Kidney (tissue), 22 donors: ENCODE data around the gene KCNT1. TPM values are rescaled to one million over a fixed set of nuclear protein-coding genes. Genes with fewer than 3 reads are reported as not detected.

ENCODE experiments used
- DNase-seq, 5 donors: peaks; one replicate each; pipeline ENCODE4 v3.0.0-alpha.2; 2013 to 2020
- FAIRE-seq: peaks from 2 replicates; lab custom pipeline; 2012; peaks lifted over from hg19 to GRCh38; lab: Jason Lieb, UNC
- H3K27ac ChIP-seq, 2 donors: one replicate each; pipeline ENCODE4 v1.7.0; 2013; ENCODE audit warnings: low read depth in 2 of 2, low read length in 2 of 2, inconsistent platforms in 1 of 2
- H3K27me3 ChIP-seq: one replicate; pipeline ENCODE4 v1.7.1; 2013; ENCODE audit warnings: low read length, inconsistent platforms; ENCODE audit not compliant: control insufficient read depth, insufficient read depth
- H3K36me3 ChIP-seq, 3 donors: one replicate each; pipeline versions ENCODE4 v1.7.0 to v1.7.1; 2013; ENCODE audit warnings: low read length in 3 of 3, control low read depth in 1 of 3, inconsistent platforms in 1 of 3; ENCODE audit not compliant: insufficient read depth in 3 of 3, control insufficient read depth in 2 of 3
- H3K4me1 ChIP-seq, 3 donors: one replicate each; pipeline versions ENCODE4 v1.7.0 to v1.7.1; 2013; ENCODE audit warnings: low read length in 3 of 3, inconsistent platforms in 1 of 3, low read depth in 1 of 3; ENCODE audit not compliant: control insufficient read depth in 2 of 3, insufficient read depth in 2 of 3
- H3K4me3 ChIP-seq, 3 donors: one replicate each; pipeline versions ENCODE4 v1.7.0 to v1.8.1; 2013; ENCODE audit warnings: low read length in 3 of 3, control low read depth in 1 of 3, inconsistent platforms in 1 of 3
- H3K9ac ChIP-seq, 3 donors: one replicate each; pipeline versions ENCODE4 v1.7.0 to v1.7.1; 2013; ENCODE audit warnings: low read length in 3 of 3, control low read depth in 1 of 3, inconsistent platforms in 1 of 3
- H3K9me3 ChIP-seq, 3 donors: one replicate each; pipeline versions ENCODE4 v1.7.0 to v1.7.1; 2013; ENCODE audit warnings: low read length in 3 of 3, control low read depth in 1 of 3, inconsistent platforms in 1 of 3; ENCODE audit not compliant: control insufficient read depth in 2 of 3, insufficient read depth in 1 of 3
- intact Hi-C: fragments of 100-400 bp; cut with DNase I; formaldehyde crosslinking; loops from one replicate; pipeline ENCODE4 v1.11.1; 2022
- long read RNA-seq, 10 donors: library from polyadenylated mRNA in 1 of 10; unstranded in 1 of 10; transcript quantifications; one replicate each; pipeline ENCODE4 v2.0.0 and lab custom pipeline, GENCODE V29; 2021 to 2026
- polyA plus RNA-seq: library from polyadenylated mRNA; stranded (reverse); fragments of 350-450 nt; fragmentation: Illumina TruSeq; extraction: RNeasy Lipid Tissue Mini Kit (QIAGEN cat#74804); gene quantifications from one replicate; pipeline ENCODE4 v1.2.3, GENCODE V29; 2014; ENCODE audit warnings: low read depth, low replicate concordance; ENCODE audit not compliant: insufficient read depth
- total RNA-seq: library from RNA; stranded (reverse); fragmentation: NEBNext Ultra II Directional; extraction: Animal tissue kit (Norgen Biotek cat#: 25700); gene quantifications from one replicate; pipeline ENCODE4 v1.2.1, GENCODE V29; 2021
- TF ChIP-seq, protein P1 (sequence below): IDR thresholded peaks from 3 replicates; pipeline ENCODE4 v1.5.1; 2012; ENCODE audit warnings: mild to moderate bottlenecking, moderate library complexity, borderline replicate concordance; ENCODE audit not compliant: insufficient read depth; ENCODE audit errors: extremely low read depth
- donor health status: control.
- donor health status: control.
- donor health status: control.
- donor health status: control.
- donor health status: control.
- donor health status: DM: yes; HTN: yes; CAD: no.
- donor health status: Normal renal cell carcinoma (clear cell type).

KCNT1 gene
- total RNA-seq (not detected), polyA plus RNA-seq (0.15 TPM)
- long read RNA-seq, donor 1: 0 reads
- long read RNA-seq, donor 2: 0 reads
- long read RNA-seq, donor 3: 0 reads
- long read RNA-seq, donor 4: 0 reads
- long read RNA-seq, donor 5: 0 reads
- long read RNA-seq, donor 6: 0 reads
- long read RNA-seq, donor 7: 0 reads
- long read RNA-seq, donor 8: 0 reads
- long read RNA-seq, donor 9: 0 reads
- long read RNA-seq, donor 10: 0 reads

DNA sequence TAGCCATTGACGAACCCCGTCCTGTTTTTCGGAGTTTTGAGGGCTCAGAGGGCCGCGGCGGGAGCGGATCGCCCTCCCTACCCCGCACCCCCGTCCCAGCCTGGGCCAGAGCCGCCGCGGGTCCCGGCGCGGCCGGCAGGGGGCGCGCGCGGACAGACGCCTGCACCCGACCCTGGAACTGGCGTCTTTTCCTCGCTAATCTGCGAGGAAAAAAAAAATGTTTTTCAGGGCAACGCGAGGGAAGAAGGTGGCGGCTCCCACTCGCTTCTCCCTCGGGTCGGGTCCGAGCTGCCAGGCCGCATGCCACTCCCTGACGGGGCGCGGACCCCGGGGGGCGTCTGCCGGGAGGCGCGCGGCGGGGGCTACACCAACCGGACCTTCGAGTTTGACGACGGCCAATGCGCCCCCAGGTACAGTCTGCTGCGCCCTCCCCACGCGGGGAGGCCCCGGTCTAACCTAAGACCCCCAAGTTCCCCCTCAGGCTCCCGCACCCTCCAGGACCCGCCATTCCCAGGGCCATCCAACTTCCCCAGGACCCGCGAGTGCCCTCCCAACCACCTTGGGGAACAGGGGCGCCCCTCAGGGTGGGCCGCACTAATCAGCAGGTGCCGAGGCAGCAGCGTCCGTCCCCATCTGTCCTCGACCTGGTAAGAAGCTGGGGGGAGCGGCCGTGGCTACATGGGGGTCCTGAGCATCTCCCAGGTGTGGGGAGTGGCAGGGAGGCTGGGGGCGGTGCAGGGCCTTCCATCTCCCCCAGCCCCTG lies at the start of gene KCNT1:
Gene KCNT1, plus strand, starts transcription at position 227 of the 763 bp plus-strand sequence. Its CDS starts 74 bp downstream, at position 301.
- FAIRE-seq: no peak
- TF ChIP-seq, protein P1, sequence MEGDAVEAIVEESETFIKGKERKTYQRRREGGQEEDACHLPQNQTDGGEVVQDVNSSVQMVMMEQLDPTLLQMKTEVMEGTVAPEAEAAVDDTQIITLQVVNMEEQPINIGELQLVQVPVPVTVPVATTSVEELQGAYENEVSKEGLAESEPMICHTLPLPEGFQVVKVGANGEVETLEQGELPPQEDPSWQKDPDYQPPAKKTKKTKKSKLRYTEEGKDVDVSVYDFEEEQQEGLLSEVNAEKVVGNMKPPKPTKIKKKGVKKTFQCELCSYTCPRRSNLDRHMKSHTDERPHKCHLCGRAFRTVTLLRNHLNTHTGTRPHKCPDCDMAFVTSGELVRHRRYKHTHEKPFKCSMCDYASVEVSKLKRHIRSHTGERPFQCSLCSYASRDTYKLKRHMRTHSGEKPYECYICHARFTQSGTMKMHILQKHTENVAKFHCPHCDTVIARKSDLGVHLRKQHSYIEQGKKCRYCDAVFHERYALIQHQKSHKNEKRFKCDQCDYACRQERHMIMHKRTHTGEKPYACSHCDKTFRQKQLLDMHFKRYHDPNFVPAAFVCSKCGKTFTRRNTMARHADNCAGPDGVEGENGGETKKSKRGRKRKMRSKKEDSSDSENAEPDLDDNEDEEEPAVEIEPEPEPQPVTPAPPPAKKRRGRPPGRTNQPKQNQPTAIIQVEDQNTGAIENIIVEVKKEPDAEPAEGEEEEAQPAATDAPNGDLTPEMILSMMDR: peak; percentile 68
- Histone ChIP-seq H3K27ac (no peak within 1 kb of the TSS), H3K9ac (no peak within 1 kb of the TSS), H3K36me3 (no peaks in the 10 kb centered on the region), H3K9me3 (no peaks in the 10 kb centered on the region), H3K4me3 (no peak within 1 kb of the TSS), H3K4me1 (no peaks in the 10 kb centered on the region), H3K27me3 (peaks cover 2% of the 10 kb centered on the region)
- intact Hi-C loops: no loop called here
- peak in 4 of 5 donors; percentile 63 to 77 (median 73) for DNase-seq

DNA sequence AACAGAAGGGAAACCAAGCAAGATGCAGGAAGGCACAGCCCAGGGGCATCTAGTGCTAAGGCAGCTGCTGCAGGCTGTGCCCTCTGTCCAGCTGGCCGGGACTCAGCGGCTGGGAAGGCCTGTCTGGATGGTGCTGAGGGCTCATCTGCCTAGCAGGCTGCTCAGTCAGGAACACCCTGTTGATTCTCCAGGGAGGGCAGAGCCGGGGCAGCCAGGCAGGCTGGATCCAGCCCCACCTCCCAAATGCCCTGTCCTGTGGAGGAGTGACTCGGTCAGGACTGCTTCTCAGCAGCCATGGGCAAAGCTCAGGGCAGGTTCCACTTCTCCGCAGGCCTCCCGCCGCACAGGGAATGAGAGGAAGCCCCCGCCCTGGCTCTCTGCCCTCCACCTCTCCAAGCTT lies 46.7 kb upstream of the KCNT1 start:
- Histone ChIP-seq H3K4me3 (no peak overlapping the region), H3K4me1 (no peaks in the 10 kb centered on the region), H3K27ac (no peak overlapping the region), H3K27me3 (no peaks in the 10 kb centered on the region), H3K9me3 (peaks cover 0 to 3% (median 0%) of the 10 kb centered on the region in 3 donors), H3K36me3 (no peaks in the 10 kb centered on the region), H3K9ac (no peak overlapping the region)
- DNase-seq (peak in 1 of 5 donors; percentile 55), FAIRE-seq (no peak)
- TF ChIP-seq, protein P1: no peak
- intact Hi-C loops: no loop called here

DNA sequence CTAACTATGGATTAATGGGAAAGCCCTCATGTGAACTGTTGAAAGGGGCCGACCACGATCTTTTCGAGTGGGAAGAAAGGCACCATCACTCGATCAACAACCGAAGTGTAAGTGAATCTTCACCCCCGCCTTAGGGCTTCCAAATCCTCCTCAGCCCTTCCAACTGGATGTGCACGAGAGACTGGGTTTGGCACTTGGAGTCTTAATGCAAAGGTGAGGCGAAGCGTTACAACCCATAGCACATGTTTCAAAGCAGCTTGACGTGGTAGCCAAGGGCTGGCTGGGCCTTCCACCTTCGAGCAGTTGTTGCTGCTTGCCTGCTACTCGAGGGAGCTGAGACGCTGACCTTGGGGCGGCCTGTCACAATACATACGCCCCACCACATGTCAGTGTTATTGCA lies 44.6 kb upstream of the KCNT1 start:
- Histone ChIP-seq H3K9ac (no peak overlapping the region), H3K4me1 (no peaks in the 10 kb centered on the region), H3K4me3 (no peak overlapping the region), H3K27ac (no peak overlapping the region), H3K27me3 (no peaks in the 10 kb centered on the region), H3K36me3 (no peaks in the 10 kb centered on the region), H3K9me3 (no peaks in the 10 kb centered on the region)
- DNase-seq (no peak), FAIRE-seq (no peak)
- TF ChIP-seq, protein P1: no peak
- intact Hi-C loops: no loop called here
